GM12878 (cell line): ENCODE results near the gene HSPA12B. TPM values are rescaled to one million over a fixed set of nuclear protein-coding genes. Genes with fewer than 3 reads are reported as not detected.

Experiments used
- ATAC-seq: fragments of 200-7000 bp; cut with Tn5 transposase; 3 replicates; pipeline ENCODE4 v1.9.1; 2020; ENCODE audit warnings: mild to moderate bottlenecking, moderate library complexity
- BruUV-seq: library from RNA; stranded (reverse); fragments of 400-500 nt; replicated peaks from 2 replicates; lab custom pipeline; 2021; lab: Mats Ljungman, UMichigan
- CTCF ChIA-PET: fragments of 300-600 bp; sonication (Branson Sonifier 250); formaldehyde crosslinking; extraction: SDS; loops from one replicate; lab custom pipeline; 2021; ENCODE audit warnings: inconsistent platforms; lab: Yijun Ruan, JAX
- POLR2A ChIA-PET: fragments of 350-600 bp; formaldehyde crosslinking; extraction: SDS; loops from one replicate; lab custom pipeline; 2021; ENCODE audit warnings: inconsistent platforms; lab: Charles Lee
- RAD21 ChIA-PET: fragments of 300-600 bp; sonication (Branson Sonifier 250); formaldehyde crosslinking; loops from one replicate; lab custom pipeline; 2023; ENCODE audit warnings: antibody characterized with exemption; ENCODE audit not compliant: unreplicated experiment; lab: Charles Lee
- SMC1A ChIA-PET: fragments of 300-600 bp; sonication (Branson Sonifier 250); formaldehyde crosslinking; loops from one replicate; lab custom pipeline; 2023; ENCODE audit not compliant: unreplicated experiment, uncharacterized antibody; lab: Charles Lee
- DNase-seq: peaks from one replicate; pipeline ENCODE4 v3.0.0-alpha.2; 2011; ENCODE audit warnings: low read depth, low spot score
- FAIRE-seq: peaks from 3 replicates; lab custom pipeline; 2011; peaks lifted over from hg19 to GRCh38; lab: Jason Lieb, UNC
- H2AFZ ChIP-seq: 2 replicates; pipeline ENCODE4 v1.6.0; 2011; ENCODE audit warnings: low read depth, low read length, control low read depth; ENCODE audit not compliant: control insufficient read depth
- H3K27ac ChIP-seq: 2 replicates; pipeline ENCODE4 v1.5.1; 2011; ENCODE audit warnings: control low read depth; ENCODE audit not compliant: control insufficient read depth, insufficient read depth
- H3K27me3 ChIP-seq, 2 experiments: replicated peaks in 1 of 2; 2 replicates each; pipeline versions ENCODE4 v1.6.0 to v1.6.1; 2011; ENCODE audit warnings: low read length in 1 of 2; ENCODE audit not compliant: control insufficient read depth in 2 of 2, insufficient read depth in 2 of 2
- H3K36me3 ChIP-seq, 2 experiments: 2 replicates each; pipeline ENCODE4 v1.5.1; 2011; ENCODE audit warnings: low read length in 1 of 2; ENCODE audit not compliant: control insufficient read depth in 2 of 2, insufficient read depth in 2 of 2
- H3K4me1 ChIP-seq: 2 replicates; pipeline ENCODE4 v1.6.1; 2011; ENCODE audit warnings: mild to moderate bottlenecking, low read length, moderate library complexity, mixed read lengths; ENCODE audit not compliant: control insufficient read depth, insufficient read depth
- H3K4me2 ChIP-seq: 2 replicates; pipeline ENCODE4 v1.6.0; 2011; ENCODE audit warnings: control low read depth; ENCODE audit not compliant: control insufficient read depth, insufficient read depth
- H3K4me3 ChIP-seq: fragments of 200-600 bp; sonication (generic); 2 replicates; pipeline ENCODE4 v1.5.1; 2016
- H3K79me2 ChIP-seq: 2 replicates; pipeline ENCODE4 v1.6.0; 2011; ENCODE audit warnings: low read length; ENCODE audit not compliant: control insufficient read depth, insufficient read depth
- H3K9ac ChIP-seq: 2 replicates; pipeline ENCODE4 v1.8.0; 2011; ENCODE audit warnings: low read length, control low read depth, mixed read lengths; ENCODE audit not compliant: control insufficient read depth, insufficient read depth
- H3K9me3 ChIP-seq: replicated peaks from 3 replicates; pipeline ENCODE4 v1.5.1; 2011; ENCODE audit warnings: mild to moderate bottlenecking, low read length; ENCODE audit not compliant: control insufficient read depth, insufficient read depth
- H4K20me1 ChIP-seq: 2 replicates; pipeline ENCODE4 v1.6.0; 2011; ENCODE audit not compliant: control insufficient read depth, insufficient read depth
- CBFB ChIP-seq: IDR thresholded peaks from 2 replicates; pipeline ENCODE4 v1.6.1; 2016; ENCODE audit warnings: antibody characterized with exemption, low read depth
- CHD2 ChIP-seq: IDR thresholded peaks from 2 replicates; pipeline ENCODE4 v1.6.1; 2011; ENCODE audit warnings: low read depth, low read length, improper control_type of control experiment, borderline replicate concordance
- CHD4 ChIP-seq: fragments of 200-600 bp; sonication (generic); IDR thresholded peaks from 2 replicates; pipeline ENCODE4 v1.6.1; 2016; ENCODE audit warnings: mild to moderate bottlenecking
- FOXM1 ChIP-seq: IDR thresholded peaks from 2 replicates; pipeline ENCODE4 v1.6.1; 2012; ENCODE audit warnings: low read depth, mild to moderate bottlenecking, inconsistent platforms, low read length, moderate library complexity
- HCFC1 ChIP-seq: fragments of 150-350 bp; IDR thresholded peaks from 2 replicates; pipeline ENCODE4 v1.6.1; 2014; ENCODE audit warnings: low read length
- KDM1A ChIP-seq: fragments of 200-600 bp; sonication (generic); IDR thresholded peaks from 2 replicates; pipeline ENCODE4 v1.6.1; 2016; ENCODE audit warnings: borderline replicate concordance
- NR2C1 ChIP-seq: fragments of 450-650 bp; IDR thresholded peaks from 2 replicates; pipeline ENCODE4 v1.6.1; 2017; ENCODE audit warnings: antibody characterized with exemption, mild to moderate bottlenecking, moderate library complexity
- PAX8 ChIP-seq: fragments of 450-650 bp; IDR thresholded peaks from 2 replicates; pipeline ENCODE4 v1.6.1; 2017; ENCODE audit warnings: mild to moderate bottlenecking, moderate library complexity
- SIX5 ChIP-seq: IDR thresholded peaks from 2 replicates; pipeline ENCODE4 v1.6.1; 2011; ENCODE audit warnings: mild to moderate bottlenecking, low read depth, low read length, moderate library complexity; ENCODE audit not compliant: severe bottlenecking
- TARDBP ChIP-seq: IDR thresholded peaks from 2 replicates; pipeline ENCODE4 v1.6.1; 2016; ENCODE audit warnings: borderline replicate concordance
- TBL1XR1 ChIP-seq: IDR thresholded peaks from 2 replicates; pipeline ENCODE4 v1.6.1; 2012; ENCODE audit warnings: low read depth, low read length, improper control_type of control experiment
- WRNIP1 ChIP-seq: IDR thresholded peaks from 2 replicates; pipeline ENCODE4 v1.6.1; 2011; ENCODE audit warnings: low read depth, low read length, improper control_type of control experiment, borderline replicate concordance
- ZNF217 ChIP-seq: fragments of 450-650 bp; IDR thresholded peaks from 2 replicates; pipeline ENCODE4 v1.6.1; 2017; ENCODE audit warnings: antibody characterized with exemption, mild to moderate bottlenecking
- WGBS: methylation state at CpG from one replicate; pipeline ENCODE4 v1.1.6; 2016; ENCODE audit warnings: low lambda C conversion rate; ENCODE audit not compliant: insufficient replicate concordance, insufficient coverage; ENCODE audit errors: missing lambda C conversion rate; 5-methylcytosine and 5-hydroxymethylcytosine counted together
- in situ Hi-C: fragments of 300-500 bp; cut with MboI; formaldehyde crosslinking; loops from 9 replicates; pipeline ENCODE4 v1.14.3; 2018; ENCODE audit warnings: mixed read lengths
- intact Hi-C: fragments of 100-400 bp; cut with micrococcal nuclease; formaldehyde crosslinking; loops from one replicate; pipeline ENCODE4 v1.14.2; 2022; ENCODE audit not compliant: unreplicated experiment
- polyA plus RNA-seq, 11 experiments: library from polyadenylated mRNA; depleted of rRNA in 4 of 11; unstranded in 6 of 11; stranded (reverse) in 5 of 11; fragments of >200 nt; fragmentation: Nextera tagmentation in 4 of 11; fragmentation: Illumina TruSeq in 1 of 11; extraction: Ambion mirVana in 4 of 11; extraction: Trizol in 1 of 11; gene quantifications; 1 replicate in 1 of 11; 2 replicates in 10 of 11; pipeline versions ENCODE4 v1.2.1 to v1.2.3, GENCODE V29; 2011 to 2016; ENCODE audit warnings: inconsistent platforms in 2 of 11, missing spikeins in 2 of 11, low read depth in 1 of 11
- total RNA-seq, 4 experiments: library from RNA; depleted of rRNA in 3 of 4; stranded (reverse); fragments of >200 nt in 3 of 4; fragmentation: Illumina TruSeq in 1 of 4; extraction: Trizol in 1 of 4; gene quantifications; 2 replicates each; pipeline versions ENCODE4 v1.2.1 to v1.2.3, GENCODE V29; 2013 to 2021
- TF ChIP-seq, protein P1 (sequence below): IDR thresholded peaks from 2 replicates; pipeline ENCODE4 v1.6.1; 2012; ENCODE audit warnings: low read depth, low read length, improper control_type of control experiment
- TF ChIP-seq, protein P2 (sequence below), 3 experiments: IDR thresholded peaks in 2 of 3; conservative IDR thresholded peaks in 1 of 3; 2 replicates each; pipeline ENCODE4 v1.5.1; 2011; ENCODE audit warnings: low read depth in 3 of 3, low read length in 3 of 3, mild to moderate bottlenecking in 3 of 3, control low read depth in 2 of 3, moderate library complexity in 2 of 3, inconsistent platforms in 1 of 3, mixed read lengths in 1 of 3; ENCODE audit not compliant: control insufficient read depth in 2 of 3, insufficient read depth in 1 of 3; ENCODE audit errors: extremely low read depth in 1 of 3
- TF ChIP-seq, protein P3 (sequence below): IDR thresholded peaks from 2 replicates; pipeline ENCODE4 v1.6.1; 2011; ENCODE audit warnings: borderline replicate concordance, low read depth, mild to moderate bottlenecking, moderate library complexity, low read length; ENCODE audit not compliant: insufficient read depth, poor library complexity, severe bottlenecking
- TF ChIP-seq, protein P4 (sequence below): fragments of 450-650 bp; IDR thresholded peaks from 2 replicates; pipeline ENCODE4 v1.6.1; 2016; ENCODE audit warnings: mild to moderate bottlenecking

The HSPA12B gene
- total and polyA plus RNA-seq, 10 of the 15 experiments (the other 5 are each of a cell fraction or from before 2014, with no cell fraction given), result 0.08 TPM; not detected in 9

DNA sequence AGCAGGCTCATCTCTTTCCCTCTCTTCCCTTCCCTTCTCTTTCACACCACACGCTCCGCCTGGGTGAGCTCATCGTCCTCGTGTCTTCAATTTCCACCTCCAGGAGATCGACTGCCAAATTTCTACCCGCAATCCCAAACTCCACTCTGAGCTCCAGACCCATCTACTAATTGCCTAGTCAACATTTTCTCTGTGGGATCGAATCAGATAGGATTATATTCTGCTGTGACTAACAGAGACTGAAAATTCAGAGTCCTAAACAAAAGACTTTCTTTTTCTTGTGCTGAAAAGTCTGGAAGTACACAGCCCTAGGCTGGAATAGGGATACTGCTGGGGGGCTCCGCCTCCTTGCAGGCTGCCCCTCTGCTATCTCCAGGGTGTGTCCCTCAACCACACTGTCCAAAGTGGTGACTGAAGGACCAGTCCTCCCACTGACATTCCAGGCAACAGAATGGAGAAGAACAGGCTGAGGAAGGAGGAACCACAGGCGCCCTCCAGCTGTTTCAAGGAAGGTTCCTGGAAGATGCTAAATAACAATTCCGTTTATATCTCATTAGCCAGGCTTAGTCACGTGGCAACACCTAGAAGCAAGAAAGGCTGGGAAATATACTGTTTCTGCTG is 5.0 kb upstream of the HSPA12B start (continued):
- no peak for TF ChIP-seq CHD4
- TF ChIP-seq ZNF217, result no peak

DNA sequence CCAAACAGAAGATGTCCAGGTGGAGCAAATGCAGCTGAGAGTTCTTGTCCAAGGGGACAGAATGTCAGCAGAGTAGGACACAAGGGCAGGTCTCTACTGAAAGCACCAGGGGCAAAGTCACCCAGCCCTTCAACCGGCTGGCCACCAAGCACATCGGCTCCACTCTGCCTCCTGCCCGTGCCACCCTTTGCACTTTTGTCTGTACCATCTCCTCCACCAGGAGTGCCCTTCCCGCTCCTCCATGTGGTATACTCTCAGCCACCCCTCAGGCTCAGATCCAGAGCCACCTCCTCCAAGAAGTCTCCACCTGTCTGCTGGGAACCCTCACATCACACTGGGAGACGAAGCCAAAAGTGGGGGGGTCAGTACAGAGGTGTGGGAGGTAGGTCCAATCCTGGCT is 4.1 kb upstream of the HSPA12B start:
- 17% methylated on average over 5 of the region's 5 CpGs for WGBS
- Histone ChIP-seq H3K79me2 (no peaks in the 10 kb centered on the region), H3K9ac (no peak overlapping the region), H3K36me3 (no peaks in the 10 kb centered on the region), H3K27ac (no peak overlapping the region), H2AFZ (no peak overlapping the region), H3K4me2 (no peak overlapping the region), H3K4me1 (no peaks in the 10 kb centered on the region), H3K27me3 (peaks cover 1 to 4% of the 10 kb centered on the region in 2 experiments; a peak in 1 of 4 replicates), H4K20me1 (no peaks in the 10 kb centered on the region), H3K9me3 (no peaks in the 10 kb centered on the region), H3K4me3 (no peak overlapping the region)
- SMC1A ChIA-PET, result no interaction called here
- FAIRE-seq (no peak), ATAC-seq (no peak), DNase-seq (no peak)
- BruUV-seq, result no TSS peak
- in situ Hi-C loops, result no loop called here
- TF ChIP-seq, protein P1, sequence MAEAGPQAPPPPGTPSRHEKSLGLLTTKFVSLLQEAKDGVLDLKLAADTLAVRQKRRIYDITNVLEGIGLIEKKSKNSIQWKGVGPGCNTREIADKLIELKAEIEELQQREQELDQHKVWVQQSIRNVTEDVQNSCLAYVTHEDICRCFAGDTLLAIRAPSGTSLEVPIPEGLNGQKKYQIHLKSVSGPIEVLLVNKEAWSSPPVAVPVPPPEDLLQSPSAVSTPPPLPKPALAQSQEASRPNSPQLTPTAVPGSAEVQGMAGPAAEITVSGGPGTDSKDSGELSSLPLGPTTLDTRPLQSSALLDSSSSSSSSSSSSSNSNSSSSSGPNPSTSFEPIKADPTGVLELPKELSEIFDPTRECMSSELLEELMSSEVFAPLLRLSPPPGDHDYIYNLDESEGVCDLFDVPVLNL, result no peak
- TF ChIP-seq, protein P2, sequence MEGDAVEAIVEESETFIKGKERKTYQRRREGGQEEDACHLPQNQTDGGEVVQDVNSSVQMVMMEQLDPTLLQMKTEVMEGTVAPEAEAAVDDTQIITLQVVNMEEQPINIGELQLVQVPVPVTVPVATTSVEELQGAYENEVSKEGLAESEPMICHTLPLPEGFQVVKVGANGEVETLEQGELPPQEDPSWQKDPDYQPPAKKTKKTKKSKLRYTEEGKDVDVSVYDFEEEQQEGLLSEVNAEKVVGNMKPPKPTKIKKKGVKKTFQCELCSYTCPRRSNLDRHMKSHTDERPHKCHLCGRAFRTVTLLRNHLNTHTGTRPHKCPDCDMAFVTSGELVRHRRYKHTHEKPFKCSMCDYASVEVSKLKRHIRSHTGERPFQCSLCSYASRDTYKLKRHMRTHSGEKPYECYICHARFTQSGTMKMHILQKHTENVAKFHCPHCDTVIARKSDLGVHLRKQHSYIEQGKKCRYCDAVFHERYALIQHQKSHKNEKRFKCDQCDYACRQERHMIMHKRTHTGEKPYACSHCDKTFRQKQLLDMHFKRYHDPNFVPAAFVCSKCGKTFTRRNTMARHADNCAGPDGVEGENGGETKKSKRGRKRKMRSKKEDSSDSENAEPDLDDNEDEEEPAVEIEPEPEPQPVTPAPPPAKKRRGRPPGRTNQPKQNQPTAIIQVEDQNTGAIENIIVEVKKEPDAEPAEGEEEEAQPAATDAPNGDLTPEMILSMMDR (IDR thresholded peaks at IDR 0.05 in 2 of 3, conservative IDR thresholded peaks at IDR 0.05 in 1 of 3; ENCODE audit: control insufficient read depth in 2 of 3, extremely low read depth in 1 of 3, insufficient read depth in 1 of 3, low read depth in 3 of 3, low read length in 3 of 3), result no peak
- TF ChIP-seq, protein P3, sequence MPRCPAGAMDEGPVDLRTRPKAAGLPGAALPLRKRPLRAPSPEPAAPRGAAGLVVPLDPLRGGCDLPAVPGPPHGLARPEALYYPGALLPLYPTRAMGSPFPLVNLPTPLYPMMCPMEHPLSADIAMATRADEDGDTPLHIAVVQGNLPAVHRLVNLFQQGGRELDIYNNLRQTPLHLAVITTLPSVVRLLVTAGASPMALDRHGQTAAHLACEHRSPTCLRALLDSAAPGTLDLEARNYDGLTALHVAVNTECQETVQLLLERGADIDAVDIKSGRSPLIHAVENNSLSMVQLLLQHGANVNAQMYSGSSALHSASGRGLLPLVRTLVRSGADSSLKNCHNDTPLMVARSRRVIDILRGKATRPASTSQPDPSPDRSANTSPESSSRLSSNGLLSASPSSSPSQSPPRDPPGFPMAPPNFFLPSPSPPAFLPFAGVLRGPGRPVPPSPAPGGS, result no peak
- TF ChIP-seq CHD2 (no peak), CBFB (no peak), TBL1XR1 (no peak), WRNIP1 (no peak), NR2C1 (no peak), HCFC1 (no peak), PAX8 (no peak), SIX5 (no peak), KDM1A (no peak), TARDBP (no peak), FOXM1 (no peak)
- TF ChIP-seq, protein P4, sequence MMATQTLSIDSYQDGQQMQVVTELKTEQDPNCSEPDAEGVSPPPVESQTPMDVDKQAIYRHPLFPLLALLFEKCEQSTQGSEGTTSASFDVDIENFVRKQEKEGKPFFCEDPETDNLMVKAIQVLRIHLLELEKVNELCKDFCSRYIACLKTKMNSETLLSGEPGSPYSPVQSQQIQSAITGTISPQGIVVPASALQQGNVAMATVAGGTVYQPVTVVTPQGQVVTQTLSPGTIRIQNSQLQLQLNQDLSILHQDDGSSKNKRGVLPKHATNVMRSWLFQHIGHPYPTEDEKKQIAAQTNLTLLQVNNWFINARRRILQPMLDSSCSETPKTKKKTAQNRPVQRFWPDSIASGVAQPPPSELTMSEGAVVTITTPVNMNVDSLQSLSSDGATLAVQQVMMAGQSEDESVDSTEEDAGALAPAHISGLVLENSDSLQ, result no peak
- POLR2A ChIA-PET, result no interaction called here
- intact Hi-C loops, result no loop called here
- RAD21 ChIA-PET, result no interaction called here
- CTCF ChIA-PET, result no interaction called here
